Measurements from ENCODE around the gene ST6GALNAC3.

DNA sequence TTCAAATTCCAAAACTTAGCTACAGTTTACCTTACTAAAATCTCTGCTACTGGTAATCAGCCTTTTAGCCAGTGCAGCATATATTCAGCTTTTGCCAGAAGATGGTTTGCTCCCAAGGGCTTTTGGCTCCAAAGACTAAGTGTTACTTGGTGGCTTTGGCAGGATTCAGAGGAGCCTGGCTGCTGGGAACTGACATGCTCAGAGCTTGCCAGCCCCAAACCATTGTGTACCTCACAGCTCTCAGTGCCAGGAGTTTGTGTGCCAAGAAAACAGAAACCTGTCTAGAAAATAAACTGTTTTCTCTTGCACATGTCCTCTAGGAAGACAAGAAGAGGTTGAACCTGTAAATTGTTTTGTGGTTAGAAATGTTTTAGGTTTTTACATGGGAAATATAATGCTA, 315.9 kb downstream of the ST6GALNAC3 start:
- TF ChIP-seq POLR2A (IDR thresholded peaks at IDR 0.05; ENCODE audit: low read depth, low read length) (no peak), POLR2AphosphoS5 (IDR thresholded peaks at IDR 0.05; ENCODE audit: low read depth, low read length) (no peak)
